NCI-H1105 (cell line): ENCODE results near the gene ABCD4.
"Not testable (repeated sequence)": the region's sequence is repeated elsewhere in the genome, so short reads cannot be mapped to it uniquely, and the experiment has no call there.

Experiments used
- DNase-seq: peaks from one replicate; lab custom pipeline; 2025; lab: John Stamatoyannopoulos, UW

The ABCD4 gene

GRCh38 chr14:74302634-74303569, at the start of gene ABCD4:
Gene ABCD4, minus strand, starts transcription at chr14:74302934. Its CDS starts 22 bp downstream, at chr14:74302912.
- DNase-seq = peak; percentile 94

GRCh38 chr14:74350928-74351323, 48.2 kb upstream of the ABCD4 start:
- DNase-seq = no peak

- DNase-seq = no peak
These were observed 47.6 kb upstream of the ABCD4 start for GRCh38 chr14:74350211-74350927.

- no peak for DNase-seq
These were observed 47.0 kb upstream of the ABCD4 start for GRCh38 chr14:74349757-74350156.

GRCh38 chr14:74348735-74349463, 46.2 kb upstream of the ABCD4 start:
- no peak for DNase-seq

DNA sequence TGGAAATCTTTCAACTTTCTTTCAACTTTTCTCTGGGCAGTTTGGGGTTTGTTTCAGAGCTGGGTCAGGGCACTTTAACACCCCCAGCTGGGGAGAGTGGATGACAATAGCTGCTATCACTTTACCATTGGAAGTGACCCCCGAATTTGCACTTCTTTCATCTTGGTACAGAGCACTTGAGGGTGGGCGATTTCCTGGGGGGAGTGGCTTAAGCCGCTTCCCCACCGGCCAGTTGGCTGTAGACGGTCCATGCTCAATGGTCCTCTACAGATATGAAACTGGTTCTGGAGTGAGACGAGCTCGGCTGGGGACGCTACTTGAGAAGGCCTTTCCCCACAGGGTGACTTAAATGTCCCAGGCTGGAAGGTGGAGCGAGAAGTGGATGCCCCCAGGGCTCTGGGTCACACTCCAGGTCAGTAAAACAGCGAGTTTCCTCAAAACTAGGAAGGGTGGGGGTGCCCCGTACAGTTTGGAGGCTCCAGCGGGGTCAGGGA, 45.6 kb upstream of the ABCD4 start, which contains the start of gene VRTN:
VRTN (plus strand) TSS at position 231 of the 494 bp plus-strand sequence. CDS start 8,313 bp downstream, outside the sequence.
- no peak for DNase-seq

DNA sequence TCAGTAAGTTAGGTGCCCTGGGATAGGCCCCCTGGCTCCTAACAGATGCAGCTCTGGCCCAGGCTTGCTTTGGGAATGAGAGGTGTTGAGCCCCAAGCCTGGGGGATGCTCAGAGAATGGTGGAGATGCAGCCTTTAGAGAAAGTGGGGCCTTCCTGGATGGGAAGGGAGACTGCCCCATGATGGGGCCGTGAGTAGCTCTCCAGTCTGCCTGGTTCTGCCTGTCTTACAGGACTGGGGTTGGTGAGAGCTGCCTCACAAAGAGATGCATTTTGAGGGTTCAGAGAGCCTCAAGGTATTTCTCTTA, 45.0 kb upstream of the ABCD4 start:
- DNase-seq = no peak

DNA sequence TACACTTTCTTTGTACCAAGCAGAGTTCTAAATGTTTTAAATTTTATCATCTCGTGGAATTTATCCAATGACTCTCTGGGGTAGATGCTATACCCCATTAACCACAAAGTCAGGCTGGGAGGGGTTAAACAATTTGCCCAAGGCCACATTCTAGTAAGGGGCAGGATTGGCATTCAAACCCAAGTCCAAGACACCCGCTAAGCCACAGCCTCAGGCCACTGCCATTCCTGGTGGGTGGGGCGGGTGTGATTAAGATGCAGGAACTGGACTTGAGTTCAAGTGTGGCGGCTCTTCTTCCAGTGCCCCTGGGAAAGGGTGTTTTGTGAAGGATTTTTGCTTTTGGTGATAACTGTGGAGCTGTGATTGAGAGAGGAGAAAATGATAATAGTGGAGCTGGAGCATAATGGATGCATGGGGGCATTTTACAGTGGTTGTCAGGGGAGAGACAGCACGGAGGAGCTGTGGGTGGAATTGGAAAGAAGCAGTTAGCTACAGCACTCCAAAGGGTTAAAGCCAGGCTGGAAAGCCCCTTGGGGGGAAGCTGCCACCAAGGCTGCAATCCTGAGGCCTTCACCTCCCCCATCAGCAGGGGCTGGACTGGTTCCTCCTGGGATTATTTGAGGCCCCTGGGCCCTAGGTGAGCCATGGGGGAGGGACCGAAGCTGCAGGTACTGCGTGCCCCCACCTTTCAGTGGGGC, 44.5 kb upstream of the ABCD4 start:
- DNase-seq = no peak

DNA sequence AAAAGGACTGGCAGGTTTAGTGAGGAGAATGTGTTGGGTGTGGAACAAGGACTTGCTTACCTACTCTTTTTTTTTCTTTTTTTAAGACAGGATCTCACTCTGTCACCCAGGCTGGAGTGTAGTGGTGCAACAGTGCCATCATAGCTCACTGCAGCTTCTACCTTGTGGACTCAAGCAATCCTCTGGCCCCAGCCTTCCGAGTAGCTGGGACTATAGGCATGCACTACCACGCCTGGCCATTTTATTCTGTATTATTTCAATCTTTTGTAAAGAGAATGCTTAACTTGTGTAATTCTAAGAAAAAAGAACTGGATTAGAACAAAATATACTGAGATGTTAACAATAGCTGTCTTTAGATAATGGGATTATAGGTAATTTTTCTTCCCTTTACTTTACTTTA, 43.6 kb upstream of the ABCD4 start:
- no peak for DNase-seq

DNA sequence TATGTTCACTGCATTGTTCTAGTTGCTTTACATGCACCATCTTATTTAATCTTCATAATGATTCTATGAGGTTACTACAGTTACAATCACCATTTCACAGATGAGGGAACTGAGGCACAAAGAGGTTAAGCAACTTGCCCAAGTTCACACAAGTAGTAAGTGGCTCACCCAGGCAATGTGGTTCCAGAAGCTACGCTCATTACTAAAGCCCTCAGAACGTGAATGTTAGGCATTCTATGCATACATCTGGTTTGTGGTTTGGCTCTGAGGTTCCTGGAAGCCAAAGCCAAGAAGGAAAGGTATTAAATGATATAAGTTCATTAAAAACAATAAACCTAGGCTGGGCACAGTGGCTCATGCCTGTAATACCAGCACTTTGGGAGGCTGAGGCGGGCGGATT, 31.2 kb upstream of the ABCD4 start:
- no peak for DNase-seq

DNA sequence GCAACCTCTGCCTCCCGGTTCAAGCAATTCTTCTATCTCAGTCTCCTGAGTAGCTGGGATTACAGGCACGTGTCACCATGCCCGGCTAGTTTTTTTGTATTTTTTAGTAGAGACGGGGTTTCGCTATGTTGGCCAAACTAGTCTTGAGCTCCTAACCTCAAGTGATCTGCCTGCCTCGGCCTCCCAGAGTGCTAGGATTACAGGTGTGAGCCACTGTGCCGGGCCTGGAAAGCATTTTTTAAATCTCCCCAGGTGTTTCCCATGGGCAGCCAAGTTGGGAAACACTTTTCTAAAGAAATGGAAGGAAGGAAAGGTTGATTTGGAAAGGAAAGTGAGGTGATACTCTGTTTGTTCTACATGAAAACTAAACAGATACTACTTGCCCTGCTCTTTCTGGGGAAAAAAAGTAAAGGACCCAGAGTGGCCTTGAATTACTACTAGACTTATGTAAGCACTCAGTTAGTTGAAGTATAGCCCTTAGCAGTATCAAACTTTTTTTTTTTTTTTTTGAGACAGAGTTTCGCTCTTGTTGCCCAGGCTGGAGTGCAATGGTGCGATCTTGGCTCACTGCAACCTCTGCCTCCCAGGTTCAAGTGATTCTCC, 27.3 kb upstream of the ABCD4 start:
- DNase-seq = not testable (repeated sequence)

DNA sequence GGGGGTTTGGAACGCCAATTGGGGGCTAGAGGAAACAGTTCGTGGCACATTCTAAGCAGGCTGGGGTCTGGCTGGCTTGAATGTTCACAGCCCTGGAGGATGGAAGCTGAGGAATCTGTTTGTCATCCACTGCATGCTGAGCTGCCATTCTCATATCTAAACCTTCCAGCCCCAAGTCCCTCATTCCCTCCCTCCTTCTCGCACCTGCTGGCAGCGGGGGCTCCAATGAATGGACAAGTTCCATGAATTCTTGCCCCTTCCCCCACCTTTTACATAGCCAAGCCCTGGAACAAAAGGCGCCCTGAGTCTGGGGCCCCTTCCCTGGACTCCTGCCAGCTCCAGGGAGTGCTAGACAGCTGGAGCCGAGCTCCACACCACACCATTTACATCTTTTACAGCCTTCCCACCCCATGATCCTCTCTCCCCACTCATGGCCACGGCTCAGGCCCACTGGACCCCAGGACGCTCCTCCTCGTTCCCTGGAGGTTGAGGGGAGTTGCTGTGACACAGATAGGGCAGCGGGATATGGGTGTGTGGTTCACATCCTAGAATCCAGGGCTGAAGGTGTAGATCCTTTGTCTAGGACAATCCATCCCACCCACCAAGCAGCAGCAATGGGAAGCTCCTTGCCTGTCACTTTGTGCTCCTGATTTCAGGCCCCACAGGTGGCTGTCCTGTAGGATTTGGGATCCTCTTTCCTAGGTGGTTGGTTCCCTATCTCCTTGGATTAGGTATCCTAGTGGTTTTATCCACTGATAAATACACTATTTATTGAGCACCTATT, 23.8 kb upstream of the ABCD4 start:
- peak; percentile 94 for DNase-seq

- no peak for DNase-seq
These were observed 22.7 kb upstream of the ABCD4 start for GRCh38 chr14:74325446-74325845.

DNA sequence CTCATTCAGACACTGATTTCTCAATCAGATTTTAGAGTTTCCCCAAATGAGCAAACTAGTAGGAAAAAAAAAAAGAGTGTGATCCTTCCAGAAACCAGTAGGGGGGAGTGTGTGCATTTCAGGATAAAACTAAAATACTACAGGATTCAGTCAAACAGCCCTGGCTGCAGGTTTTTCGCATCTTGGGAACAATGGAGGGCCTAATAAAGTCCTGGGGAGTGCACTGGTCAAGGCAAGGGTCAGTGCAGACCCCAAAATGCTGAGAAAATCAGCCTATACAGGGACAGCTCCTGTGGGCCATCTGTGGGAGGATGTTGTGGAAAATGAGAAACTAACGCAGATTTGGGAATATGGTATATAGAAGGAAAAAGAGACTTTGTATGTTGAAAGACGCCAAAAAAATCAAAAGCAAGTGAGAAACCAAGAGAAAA, 22.2 kb upstream of the ABCD4 start:
- peak; percentile 20 for DNase-seq

- DNase-seq = no peak
These were observed 11.8 kb upstream of the ABCD4 start for GRCh38 chr14:74314576-74314975.

DNA sequence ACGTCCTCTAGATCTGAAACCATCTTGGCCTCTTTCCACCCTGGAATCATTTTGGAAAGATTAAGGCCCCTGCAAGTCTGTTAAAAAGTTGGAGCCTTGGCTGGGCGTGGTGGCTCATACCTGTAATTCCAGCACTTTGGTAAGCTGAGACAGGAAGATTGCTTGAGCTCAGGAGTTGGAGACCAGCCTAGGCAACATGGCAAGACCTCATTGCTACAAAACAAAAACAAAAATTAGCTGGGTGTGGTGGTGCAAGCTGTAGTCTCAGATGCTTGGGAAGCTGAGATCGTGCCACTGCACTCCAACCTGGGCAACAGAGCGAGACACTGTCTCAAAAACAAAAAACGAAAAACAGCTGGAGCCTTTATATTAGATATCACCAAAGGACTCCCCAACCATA, 10.9 kb upstream of the ABCD4 start:
- no peak for DNase-seq

DNA sequence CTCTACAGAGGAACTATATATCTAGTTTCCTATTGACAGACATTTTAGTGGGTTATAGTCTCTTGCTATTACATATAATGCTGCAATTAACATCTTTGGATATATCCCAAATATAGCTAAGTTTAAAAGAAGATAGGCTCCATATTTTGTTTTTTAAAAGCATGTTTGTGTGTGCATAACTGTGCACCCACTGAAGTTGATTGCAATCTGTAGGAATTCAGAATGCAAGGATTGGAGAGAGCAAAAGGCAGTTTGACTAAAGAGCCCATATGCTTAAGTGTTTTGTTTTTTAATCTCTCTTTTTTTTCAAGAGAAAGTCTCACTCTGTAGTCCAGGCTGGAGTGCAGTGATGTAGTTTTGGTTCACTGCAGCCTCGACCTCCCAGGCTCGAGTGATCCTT, 9.4 kb upstream of the ABCD4 start:
- no peak for DNase-seq

DNA sequence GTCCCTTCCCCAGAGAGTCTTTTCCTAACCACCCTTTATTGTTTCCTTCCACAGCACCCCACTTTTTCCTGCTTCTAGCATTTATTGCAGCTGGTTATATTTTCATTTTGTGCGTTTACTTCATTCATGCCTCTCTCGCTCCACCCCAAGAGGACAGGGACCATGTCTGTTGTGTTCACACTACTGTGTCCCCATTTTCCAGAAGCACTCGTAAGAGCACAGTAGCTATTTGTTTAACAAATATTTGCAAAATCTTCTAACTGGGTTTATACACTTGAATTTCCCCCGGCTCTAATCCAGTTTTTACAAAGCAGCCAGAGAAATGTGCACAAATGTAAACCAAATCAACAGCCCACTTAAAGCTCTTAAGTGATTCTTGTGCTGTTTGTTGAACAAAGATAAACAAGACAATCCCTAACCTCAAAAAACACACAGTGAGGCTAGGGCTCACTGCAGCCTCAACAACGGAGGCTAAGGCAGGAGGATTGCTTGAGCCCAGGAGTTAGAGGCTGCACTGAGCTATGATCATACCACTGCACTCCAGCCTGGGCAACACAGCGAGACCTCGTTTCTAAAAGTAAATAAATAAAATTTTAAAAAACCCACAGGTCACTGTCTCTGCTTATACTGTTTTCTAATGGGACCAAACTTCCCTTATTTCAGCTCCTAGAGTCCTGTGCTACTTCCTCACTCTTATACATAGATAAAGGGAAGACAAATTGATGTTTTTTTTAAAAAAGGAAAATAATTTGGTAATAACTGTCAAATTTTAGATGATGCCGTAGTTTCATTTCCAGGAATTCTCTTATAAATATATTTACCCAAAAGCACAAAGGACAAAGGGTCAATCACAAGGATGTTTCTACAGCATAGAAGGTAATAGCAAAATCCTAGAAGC, 6.6 kb upstream of the ABCD4 start:
- DNase-seq = no peak

DNA sequence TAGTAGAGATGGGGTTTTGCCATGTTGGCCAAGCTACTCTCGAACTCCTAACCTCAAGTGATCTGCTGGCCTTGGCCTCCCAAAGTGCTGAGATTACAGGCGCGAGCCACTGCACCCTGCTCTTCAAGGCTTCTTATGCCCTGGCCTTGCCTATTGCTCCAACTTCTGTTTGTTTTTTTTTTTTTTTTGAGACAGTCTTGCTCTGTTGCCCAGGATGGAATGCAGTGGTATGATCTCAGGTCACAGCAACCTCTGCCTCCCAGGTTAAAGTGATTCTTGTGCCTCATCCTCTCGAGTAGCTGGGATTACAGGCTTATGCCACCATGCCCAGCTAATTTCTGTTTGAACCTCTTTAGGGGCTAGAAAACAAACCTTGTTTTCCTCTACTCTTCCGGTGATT, 6.0 kb upstream of the ABCD4 start:
- no peak for DNase-seq
